ENCODE results near the gene CD248. TPM values are rescaled to one million over a fixed set of nuclear protein-coding genes. Genes with fewer than 3 reads are reported as not detected.

The CD248 gene
- total RNA-seq, 1 donor from 2014 or later, result 109 TPM

DNA sequence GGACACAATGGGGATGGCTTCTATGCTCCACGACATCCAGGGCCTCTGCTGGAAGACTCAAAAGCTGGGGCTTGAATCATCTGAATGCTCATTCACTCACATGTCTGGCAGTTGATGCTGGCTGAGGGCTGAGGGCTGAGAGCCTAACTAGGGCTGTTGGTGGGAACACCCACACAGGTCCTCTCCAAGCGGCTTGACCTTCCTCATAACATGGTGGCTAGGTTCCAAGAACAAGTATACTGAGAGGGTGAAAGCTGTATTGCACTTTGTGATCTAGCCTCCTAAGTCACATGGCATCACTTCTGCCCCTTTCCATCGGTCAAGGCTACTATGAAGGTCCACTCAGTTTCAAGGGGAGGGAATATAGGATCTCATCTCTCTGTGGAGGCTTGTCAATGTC lies 17.7 kb downstream of the CD248 start:
- no peak for DNase-seq (ENCODE audit: low spot score)
- Mint-ChIP-seq H3K4me1 (ENCODE audit: low read depth) (no peaks in the 10 kb centered on the region), H3K36me3 (ENCODE audit: low read depth) (peaks cover 3% of the 10 kb centered on the region), H3K9me3 (ENCODE audit: low read depth) (no peaks in the 10 kb centered on the region), H3K27me3 (ENCODE audit: low read depth) (no peaks in the 10 kb centered on the region), H3K4me3 (ENCODE audit: unreplicated experiment) (no peak overlapping the region), H3K27ac (ENCODE audit: unreplicated experiment) (no peak overlapping the region)
- TF ChIP-seq CTCF (IDR thresholded peaks at IDR 0.05), result no peak

- DNase-seq (ENCODE audit: low spot score), result no peak
- H3K27ac Mint-ChIP-seq (ENCODE audit: unreplicated experiment), result no peak overlapping the region
- no peaks in the 10 kb centered on the region for H3K9me3 Mint-ChIP-seq (ENCODE audit: low read depth)
- peaks cover 3% of the 10 kb centered on the region for H3K36me3 Mint-ChIP-seq (ENCODE audit: low read depth)
- H3K27me3 Mint-ChIP-seq (ENCODE audit: low read depth), result peaks cover 3% of the 10 kb centered on the region
- no peak overlapping the region for H3K4me3 Mint-ChIP-seq (ENCODE audit: unreplicated experiment)
- peaks cover 3% of the 10 kb centered on the region for H3K4me1 Mint-ChIP-seq (ENCODE audit: low read depth)
- no peak for TF ChIP-seq CTCF (IDR thresholded peaks at IDR 0.05)
Measured at GRCh38 chr11:66297610-66298009, 19.2 kb downstream of the CD248 start.

- Mint-ChIP-seq H3K27me3 (ENCODE audit: low read depth) (peaks cover 5% of the 10 kb centered on the region), H3K4me1 (ENCODE audit: low read depth) (peaks cover 14% of the 10 kb centered on the region), H3K27ac (ENCODE audit: unreplicated experiment) (no peak overlapping the region), H3K9me3 (ENCODE audit: low read depth) (no peaks in the 10 kb centered on the region), H3K4me3 (ENCODE audit: unreplicated experiment) (no peak overlapping the region), H3K36me3 (ENCODE audit: low read depth) (peaks cover 3% of the 10 kb centered on the region)
- no peak for DNase-seq (ENCODE audit: low spot score)
- no peak for TF ChIP-seq CTCF (IDR thresholded peaks at IDR 0.05)
Measured at GRCh38 chr11:66294626-66295620, 21.9 kb downstream of the CD248 start.

- H3K9me3 Mint-ChIP-seq (ENCODE audit: low read depth), result no peaks in the 10 kb centered on the region
- H3K36me3 Mint-ChIP-seq (ENCODE audit: low read depth), result peaks cover 3% of the 10 kb centered on the region
- H3K4me3 Mint-ChIP-seq (ENCODE audit: unreplicated experiment), result no peak overlapping the region
- DNase-seq (ENCODE audit: low spot score), result no peak
- H3K27ac Mint-ChIP-seq (ENCODE audit: unreplicated experiment), result no peak overlapping the region
- peaks cover 5% of the 10 kb centered on the region for H3K27me3 Mint-ChIP-seq (ENCODE audit: low read depth)
- H3K4me1 Mint-ChIP-seq (ENCODE audit: low read depth), result peaks cover 19% of the 10 kb centered on the region
- TF ChIP-seq CTCF (IDR thresholded peaks at IDR 0.05), result no peak
Measured at GRCh38 chr11:66293777-66294625, 22.8 kb downstream of the CD248 start.

DNA sequence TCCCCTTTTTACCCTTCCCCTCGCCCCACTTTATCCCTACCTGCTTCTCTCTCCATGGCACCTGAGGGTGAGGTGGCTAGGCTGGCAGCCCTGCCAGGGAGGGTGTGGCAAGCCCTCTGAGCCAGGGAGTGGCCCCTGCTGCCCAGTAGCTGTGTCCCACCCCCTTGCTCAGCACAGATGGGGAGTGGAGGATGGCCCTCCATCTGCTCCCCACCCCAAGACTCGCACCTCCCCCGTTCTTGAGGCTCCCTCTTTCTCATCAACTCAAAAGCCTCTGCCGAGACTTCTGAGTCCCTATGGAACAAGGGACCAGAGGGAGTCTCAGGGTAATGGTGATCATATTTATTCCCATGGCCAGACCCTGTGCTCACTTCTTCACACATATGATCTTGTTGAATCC lies 23.5 kb downstream of the CD248 start:
- Mint-ChIP-seq H3K4me3 (ENCODE audit: unreplicated experiment) (peak overlapping the region; percentile 14), H3K36me3 (ENCODE audit: low read depth) (peaks cover 3% of the 10 kb centered on the region), H3K4me1 (ENCODE audit: low read depth) (peaks cover 19% of the 10 kb centered on the region), H3K27me3 (ENCODE audit: low read depth) (peaks cover 5% of the 10 kb centered on the region), H3K9me3 (ENCODE audit: low read depth) (no peaks in the 10 kb centered on the region), H3K27ac (ENCODE audit: unreplicated experiment) (no peak overlapping the region)
- DNase-seq (ENCODE audit: low spot score), result no peak
- no peak for TF ChIP-seq CTCF (IDR thresholded peaks at IDR 0.05)

Measured in chondrocyte (in vitro differentiated cells).